ENCODE results near the gene CLEC6A.
"Not testable (repeated sequence)": the region's sequence is repeated elsewhere in the genome, so short reads cannot be mapped to it uniquely, and the experiment has no call there.

CLEC6A gene

DNA sequence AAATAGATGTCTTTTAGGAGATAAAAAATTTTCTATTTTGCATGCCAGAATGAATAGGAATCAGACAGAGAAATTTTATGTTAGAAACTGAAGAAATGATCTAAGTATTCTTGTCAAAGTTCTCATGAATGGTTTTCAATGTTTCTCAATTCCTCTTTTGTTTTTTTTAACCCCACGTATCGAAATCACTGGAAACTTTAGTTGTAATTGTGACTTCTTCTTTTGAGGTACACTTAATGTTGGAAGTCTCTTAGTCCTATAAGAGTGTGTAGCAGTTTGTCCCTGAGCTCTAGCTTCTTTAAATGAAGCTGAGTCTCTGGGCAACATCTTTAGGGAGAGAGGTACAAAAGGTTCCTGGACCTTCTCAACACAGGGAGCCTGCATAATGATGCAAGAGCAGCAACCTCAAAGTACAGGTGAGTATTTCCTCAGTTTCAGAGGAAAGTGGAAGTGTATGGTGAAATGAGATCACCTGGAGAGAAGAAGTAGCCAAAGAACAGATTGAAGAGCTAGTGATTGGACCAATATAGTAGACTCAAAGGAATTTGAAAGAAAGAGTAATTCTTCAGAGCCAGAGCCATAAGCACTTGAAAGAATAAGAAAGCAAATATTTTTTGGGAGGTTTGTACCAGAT is at the start of gene CLEC6A:
CLEC6A (plus strand) TSS at position 236 of the 634 bp plus-strand sequence; CDS start at position 386, 150 bp downstream.
- no peak for DNase-seq

- DNase-seq: not testable (repeated sequence)
Measured at GRCh38 chr12:8419576-8419975, 36.2 kb upstream of the CLEC6A start.

- DNase-seq: no peak
Measured at GRCh38 chr12:8420506-8420905, 35.3 kb upstream of the CLEC6A start.

DNA sequence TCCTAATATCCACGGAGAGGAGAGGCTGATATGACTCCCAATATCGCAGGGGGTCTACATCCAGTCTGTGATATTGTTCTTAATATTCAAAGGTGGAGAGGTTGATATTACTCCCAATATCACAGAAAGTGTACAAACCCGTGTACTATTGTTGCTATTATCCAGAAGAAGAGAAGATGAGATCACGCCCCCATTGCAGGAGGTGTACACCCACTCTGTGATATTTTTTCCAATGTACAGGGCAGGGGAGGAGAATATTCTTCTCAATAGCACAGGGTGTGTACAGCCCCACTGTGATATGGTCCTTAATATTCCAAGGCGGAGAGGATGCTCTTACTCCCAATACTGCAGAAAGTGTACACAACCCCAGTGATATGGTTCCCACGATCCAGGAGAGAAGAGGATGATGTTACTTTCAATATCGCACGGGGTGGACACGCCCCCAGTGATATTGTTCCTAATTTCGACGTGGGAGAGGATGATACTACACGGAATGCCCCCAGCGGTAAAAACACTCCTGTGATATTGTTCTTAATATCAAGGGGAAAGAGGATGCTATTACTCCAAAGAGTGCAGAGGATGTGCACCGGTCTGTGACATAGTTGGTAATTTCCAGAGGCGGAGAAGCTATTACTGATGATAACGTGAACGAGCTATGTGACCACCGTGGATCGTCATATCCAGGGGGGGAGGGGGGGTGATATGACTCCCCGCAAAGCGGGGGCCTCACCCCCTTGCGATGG is 11.1 kb upstream of the CLEC6A start:
- peak in 1 of 6 experiments; percentile 15 for DNase-seq

DNA sequence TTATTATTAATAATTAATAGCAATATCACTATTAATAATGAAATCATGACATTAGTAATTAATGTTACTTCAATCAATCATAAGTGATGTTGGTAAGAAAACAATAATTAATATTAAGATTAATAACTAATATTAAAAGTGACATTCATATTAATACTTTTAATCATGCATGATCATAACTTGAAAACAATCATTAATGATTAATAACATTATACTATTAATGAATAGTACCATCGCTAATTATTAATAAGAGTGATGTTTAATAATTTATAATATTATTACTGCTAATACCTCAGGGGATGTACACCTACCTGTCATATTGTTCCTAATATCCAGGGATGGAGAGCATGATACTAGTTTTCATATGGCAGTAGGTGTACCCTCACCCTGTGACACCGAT is 10.0 kb upstream of the CLEC6A start:
- no peak for DNase-seq

DNA sequence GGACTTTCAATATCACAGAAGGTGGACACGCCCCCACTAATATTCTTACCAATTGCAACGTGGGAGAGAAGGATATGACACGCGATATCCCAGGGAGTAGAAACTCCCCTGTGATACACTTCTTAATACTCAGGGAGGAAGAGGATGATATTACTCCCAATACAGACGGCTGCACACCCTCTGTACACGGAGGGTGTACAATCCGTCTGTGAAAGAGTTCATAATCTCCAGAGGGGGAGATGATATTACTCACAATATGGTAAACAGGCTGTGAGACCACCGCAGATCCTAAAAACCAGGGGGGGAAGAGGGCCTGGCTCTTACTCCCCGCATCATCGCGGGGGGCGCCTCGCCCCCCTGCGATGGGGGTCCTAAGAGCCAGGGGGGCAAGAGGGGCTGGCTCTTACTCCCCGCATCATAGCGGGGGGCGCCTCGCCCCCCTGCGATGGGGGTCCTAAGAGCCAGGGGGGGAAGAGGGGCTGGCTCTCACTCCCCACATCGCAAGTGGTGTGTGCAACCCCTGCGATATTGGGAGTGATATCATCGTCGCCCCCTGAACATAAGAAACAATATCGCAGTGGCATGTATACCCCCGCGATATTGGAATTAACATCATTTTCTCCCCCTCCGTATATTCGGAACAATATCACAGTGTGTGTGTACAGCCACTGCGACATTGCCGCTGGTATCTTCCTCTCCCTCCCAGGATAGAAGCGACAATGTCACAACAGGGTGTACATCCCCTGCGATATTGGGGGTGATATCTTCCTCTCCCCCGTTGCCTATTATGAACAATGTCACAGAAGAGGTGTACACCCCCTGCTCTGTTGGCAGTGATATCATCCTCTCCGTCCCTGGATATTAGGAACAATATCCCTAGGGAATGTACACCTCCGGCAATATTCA is 8.9 kb upstream of the CLEC6A start:
- no peak for DNase-seq

GRCh38 chr12:8449355-8449859 is 6.4 kb upstream of the CLEC6A start:
- DNase-seq: no peak

DNA sequence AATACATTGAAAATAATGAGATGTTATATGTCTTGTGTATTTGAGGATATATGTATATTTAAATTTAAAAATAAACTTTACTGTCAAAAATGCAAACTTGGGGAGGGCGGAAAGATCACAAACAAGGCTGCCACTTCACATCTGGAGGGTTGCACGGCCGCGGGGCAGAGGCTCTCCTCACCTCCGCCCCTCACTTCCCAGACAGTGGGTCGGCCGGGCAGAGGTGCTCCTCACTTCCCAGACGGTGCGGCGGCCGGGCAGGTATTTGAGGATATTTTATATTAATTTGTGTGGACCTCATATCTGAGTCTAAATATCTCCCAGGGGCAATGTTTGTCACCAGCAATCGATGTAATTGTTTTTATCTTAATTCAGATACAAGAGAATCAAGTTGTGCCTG is 3.7 kb upstream of the CLEC6A start:
- DNase-seq: no peak

DNA sequence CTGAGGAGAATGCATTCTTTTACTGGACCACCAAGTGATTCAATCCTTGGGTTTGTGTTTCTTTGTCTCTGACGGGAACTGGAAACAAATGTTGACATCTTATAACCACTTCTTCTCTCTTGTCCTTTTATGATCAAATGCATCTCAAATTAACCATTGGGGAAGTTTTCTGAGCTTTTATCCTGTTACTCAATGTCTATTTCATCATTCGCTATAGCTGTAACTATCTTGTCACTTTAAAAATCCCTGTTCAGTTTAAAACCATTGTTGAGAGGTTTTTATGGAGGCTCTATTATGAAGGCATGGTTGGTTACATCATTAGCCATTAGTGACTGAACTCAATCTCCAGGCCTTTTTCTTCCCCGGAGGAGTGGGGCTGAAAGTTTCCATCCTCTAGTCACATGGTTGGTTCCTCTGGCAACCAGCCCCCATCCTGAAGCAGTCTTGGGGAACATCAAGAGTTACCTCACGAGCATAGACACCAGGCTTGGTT is 2.7 kb upstream of the CLEC6A start:
- no peak for DNase-seq

- no peak for DNase-seq
Measured at GRCh38 chr12:8453796-8454195, 2.0 kb upstream of the CLEC6A start.

- no peak for DNase-seq
Measured at GRCh38 chr12:8455271-8455670, 491 bp upstream of the CLEC6A start.

DNA sequence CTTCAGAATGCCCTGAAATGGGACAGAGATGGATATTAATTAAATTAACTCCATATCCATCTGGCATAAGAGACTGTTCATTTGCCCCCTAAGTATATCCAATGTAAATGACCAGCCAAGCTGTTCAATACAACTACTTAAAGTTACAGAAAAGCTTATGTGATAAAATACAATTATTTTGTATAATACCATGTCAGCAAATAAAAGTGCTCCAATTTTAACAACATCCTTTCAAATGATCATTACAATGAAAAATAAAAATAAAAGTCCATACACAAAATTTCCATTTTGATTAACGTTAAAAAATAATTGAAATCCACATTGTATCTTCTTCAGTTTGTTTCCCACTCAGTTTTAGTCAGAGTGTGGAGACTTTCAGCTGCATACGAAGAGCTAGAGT is 5.7 kb downstream of the CLEC6A start:
- DNase-seq: no peak

- no peak for DNase-seq
Measured at GRCh38 chr12:8465301-8465996, 9.7 kb downstream of the CLEC6A start.

DNA sequence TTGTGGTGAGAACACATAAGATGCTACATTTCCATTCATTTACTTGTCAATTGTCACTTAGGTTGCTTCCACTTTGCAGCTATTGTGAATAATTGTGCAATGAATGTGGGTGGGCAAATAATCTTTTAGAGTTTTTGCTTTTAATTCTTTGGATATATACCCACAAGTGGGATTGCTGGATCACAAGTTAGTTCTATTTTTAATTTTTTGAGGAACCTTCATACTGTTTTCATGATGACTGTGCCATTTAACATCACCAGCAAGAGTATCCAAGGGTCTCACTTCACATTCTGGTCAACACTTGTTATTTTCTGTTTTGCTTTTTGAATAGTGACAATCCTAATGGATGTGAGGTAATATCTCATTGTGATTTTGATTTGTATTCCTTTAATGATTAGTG is 10.5 kb downstream of the CLEC6A start:
- DNase-seq: no peak

DNA sequence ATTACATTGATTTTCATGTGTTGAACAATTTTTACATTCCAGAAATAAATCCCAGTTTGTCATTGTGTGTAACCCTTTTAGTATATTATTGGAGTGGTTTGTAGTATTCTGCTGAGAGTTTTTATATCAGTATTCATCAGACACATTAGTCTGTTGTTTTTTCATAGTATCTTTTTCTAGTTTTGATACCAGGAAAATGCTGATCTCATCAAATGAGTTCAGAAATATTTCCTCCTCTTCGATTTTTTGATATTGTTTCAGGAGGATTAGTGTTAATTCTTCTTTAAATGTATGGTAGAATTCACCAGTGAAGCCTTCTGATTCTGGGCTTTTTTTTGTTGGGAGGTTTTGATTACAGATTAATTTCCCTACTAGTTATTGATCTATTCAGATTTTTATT is 15.3 kb downstream of the CLEC6A start:
- no peak for DNase-seq

DNA sequence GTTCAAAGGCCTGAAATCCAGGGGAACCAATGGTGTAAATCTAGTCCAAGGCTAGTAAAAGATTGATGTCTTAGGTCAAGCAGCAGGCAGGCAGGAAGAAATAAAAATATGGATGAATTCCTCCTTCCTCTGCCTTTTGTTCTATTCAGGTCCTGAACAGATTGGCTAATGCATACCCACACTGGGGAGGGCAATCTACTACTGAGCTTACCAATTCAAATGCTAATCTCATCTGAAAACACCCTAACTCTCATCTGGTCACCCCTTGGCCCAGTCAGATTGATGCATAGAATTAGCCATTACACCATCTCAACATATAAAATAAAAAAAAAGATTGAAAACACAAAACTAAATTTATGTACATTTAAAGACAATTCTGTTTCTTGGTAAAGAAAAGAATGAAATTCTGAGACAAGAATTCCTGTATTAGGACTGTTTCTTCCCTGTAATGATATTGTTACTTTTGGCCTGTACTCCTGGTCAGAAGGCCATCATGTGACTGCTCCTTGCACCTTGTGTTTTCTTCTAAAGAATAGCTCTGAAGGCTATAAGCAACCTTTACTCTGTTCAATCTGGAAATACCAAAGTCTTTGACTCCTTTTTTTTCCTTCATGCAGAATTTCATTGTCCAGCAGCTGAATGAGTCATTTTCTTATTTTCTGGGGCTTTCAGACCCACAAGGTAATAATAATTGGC is 19.9 kb downstream of the CLEC6A start:
- DNase-seq: no peak

- peak in 2 of 6 experiments; percentile 5 to 22 for DNase-seq
Measured at GRCh38 chr12:8482571-8483061, 26.9 kb downstream of the CLEC6A start.

GRCh38 chr12:8483079-8483478 is 27.3 kb downstream of the CLEC6A start:
- no peak for DNase-seq

DNA sequence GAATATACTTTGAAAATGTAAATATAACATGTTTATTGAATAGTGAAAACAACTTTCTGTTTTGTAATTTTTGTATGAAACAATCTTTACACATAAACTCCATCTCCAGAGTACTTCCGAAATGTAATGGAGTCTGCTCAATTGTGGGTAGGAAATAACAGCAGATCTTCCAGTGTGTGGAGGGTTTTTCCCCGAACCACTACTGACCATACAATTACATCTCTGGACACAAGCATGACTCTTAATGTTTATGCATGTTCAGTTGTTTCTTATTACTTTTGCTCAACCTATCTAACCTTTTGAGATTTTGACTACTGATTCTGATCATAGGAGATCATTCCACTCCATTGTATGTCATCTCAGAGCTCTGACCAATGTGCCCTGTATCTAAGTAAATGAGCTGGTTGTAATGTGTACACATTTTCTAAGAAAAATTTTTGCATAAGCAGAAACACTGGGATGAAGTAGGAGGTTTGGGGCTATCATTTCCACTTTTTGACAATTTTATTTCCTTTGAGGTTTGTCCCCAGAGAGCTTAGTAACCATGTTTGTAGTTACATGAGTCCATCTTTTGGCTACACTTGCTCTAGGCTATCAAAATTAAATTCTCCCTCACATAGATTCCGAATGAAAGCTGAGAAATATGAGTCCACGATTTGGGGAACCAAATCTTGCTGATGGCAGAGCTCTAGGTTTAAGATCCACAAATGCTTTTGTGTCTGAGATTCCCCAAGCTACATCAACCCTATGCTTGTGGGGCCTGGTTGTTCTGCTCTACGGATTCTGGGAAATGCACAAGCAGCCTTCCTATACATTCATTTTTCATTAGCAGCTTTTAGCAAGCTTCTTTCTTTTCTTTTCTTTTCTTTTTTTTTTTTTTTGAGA is 36.1 kb downstream of the CLEC6A start:
- no peak for DNase-seq

DNA sequence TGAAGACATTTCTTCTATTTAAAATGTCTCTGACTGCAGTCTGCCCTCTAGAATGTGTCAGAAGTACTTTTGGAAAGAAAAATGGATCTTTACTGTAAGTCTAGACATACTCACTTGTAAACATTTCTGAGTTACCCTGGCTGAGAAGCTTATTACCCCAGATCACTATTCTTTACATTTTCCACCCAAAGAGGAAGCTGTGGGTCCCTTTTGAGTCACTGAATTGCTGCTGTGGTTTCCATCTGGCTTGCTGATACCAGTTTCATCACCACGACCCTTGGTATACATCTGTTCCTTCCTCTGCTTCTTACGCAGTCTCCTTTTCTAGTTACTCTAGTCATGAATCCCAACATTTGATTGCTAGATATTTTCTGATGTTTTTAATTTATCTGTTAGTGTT is 37.3 kb downstream of the CLEC6A start:
- DNase-seq: peak in 3 of 6 experiments; percentile 16 to 36 (median 24)

- not testable (repeated sequence) for DNase-seq
Measured at GRCh38 chr12:8495671-8496070, 39.9 kb downstream of the CLEC6A start.

Data from stimulated activated naive CD4-positive, alpha-beta T cell (primary cell).